Renal pelvis (tissue), 4 donors: ENCODE measurements around the gene IQSEC3. TPM values are rescaled to one million over a fixed set of nuclear protein-coding genes. Genes with fewer than 3 reads are reported as not detected.
"Not testable (repeated sequence)": the region's sequence is repeated elsewhere in the genome, so short reads cannot be mapped to it uniquely, and the experiment has no call there.

Source experiments
- DNase-seq: peaks from one replicate; pipeline ENCODE4 v3.0.0-alpha.2; 2013
- polyA plus RNA-seq, 3 donors: library from polyadenylated mRNA; unstranded; fragments of 120-200 nt; gene quantifications; one replicate each; pipeline ENCODE4 v1.2.1, GENCODE V29; 2013; ENCODE audit not compliant: insufficient read length in 3 of 3

IQSEC3 gene
- polyA plus RNA-seq, 3 donors = 7.5 to 12.8 (median 11.0) TPM

DNA sequence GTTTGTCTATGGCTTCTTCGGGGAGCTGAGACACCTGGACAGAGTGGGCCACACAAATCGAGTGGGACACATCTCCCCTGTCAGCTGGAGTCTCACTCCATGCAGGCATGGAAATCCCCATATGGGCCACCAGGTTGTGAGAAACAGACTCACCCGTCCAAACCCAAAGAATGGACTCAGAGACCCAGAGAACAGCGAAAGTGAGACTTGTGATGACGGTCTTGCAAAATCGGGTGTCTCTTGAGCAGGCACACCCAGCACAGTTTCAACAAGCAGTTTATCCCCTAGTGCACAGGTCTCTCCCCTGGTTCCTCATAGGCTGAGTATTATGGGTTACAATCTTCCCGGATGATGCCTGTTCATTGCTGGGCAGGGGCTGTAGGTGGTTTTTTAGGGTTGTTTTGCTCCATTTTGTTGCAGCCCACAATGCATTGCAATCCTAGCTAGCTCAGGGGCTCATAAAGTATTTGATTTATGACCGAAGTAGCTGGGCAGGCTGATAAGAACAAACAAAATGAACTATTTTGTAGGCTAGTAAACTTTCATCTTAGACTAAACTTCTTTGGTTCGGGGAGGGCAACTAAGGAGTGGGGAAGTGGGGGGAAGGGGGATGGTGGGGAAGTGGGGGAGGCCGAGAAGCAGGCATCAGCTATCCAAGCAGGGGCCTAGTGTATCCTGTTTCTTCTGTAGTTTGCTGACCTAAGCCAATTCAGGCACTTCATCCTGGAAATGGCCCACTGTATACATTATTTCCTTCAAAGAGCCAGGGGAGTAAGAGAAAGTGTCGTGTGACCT, 45.3 kb downstream of the IQSEC3 start:
- peak; percentile 49 for DNase-seq

GRCh38 chr12:113347-113746, 46.8 kb downstream of the IQSEC3 start:
- DNase-seq = no peak

- no peak for DNase-seq
Observed at GRCh38 chr12:114626-115211, 48.2 kb downstream of the IQSEC3 start.

DNA sequence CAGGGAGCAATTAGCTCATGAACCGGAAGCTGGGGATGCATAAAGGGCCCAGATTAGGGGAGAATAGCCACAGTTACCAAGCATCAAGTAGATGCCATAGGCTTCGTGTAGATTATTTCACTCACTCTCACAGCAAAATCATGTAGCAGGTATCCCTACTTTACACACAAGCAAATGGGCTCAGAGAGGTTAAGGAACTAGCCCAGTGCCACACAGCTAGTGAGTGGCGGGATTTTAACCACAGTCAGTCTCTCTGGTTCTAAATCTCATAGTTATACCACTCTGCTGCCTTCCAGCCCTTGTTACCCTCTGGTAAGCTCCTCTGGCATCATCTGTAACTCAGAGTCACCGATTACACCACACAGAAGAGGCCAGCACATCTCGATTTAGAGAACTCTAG, 49.0 kb downstream of the IQSEC3 start:
- no peak for DNase-seq

DNA sequence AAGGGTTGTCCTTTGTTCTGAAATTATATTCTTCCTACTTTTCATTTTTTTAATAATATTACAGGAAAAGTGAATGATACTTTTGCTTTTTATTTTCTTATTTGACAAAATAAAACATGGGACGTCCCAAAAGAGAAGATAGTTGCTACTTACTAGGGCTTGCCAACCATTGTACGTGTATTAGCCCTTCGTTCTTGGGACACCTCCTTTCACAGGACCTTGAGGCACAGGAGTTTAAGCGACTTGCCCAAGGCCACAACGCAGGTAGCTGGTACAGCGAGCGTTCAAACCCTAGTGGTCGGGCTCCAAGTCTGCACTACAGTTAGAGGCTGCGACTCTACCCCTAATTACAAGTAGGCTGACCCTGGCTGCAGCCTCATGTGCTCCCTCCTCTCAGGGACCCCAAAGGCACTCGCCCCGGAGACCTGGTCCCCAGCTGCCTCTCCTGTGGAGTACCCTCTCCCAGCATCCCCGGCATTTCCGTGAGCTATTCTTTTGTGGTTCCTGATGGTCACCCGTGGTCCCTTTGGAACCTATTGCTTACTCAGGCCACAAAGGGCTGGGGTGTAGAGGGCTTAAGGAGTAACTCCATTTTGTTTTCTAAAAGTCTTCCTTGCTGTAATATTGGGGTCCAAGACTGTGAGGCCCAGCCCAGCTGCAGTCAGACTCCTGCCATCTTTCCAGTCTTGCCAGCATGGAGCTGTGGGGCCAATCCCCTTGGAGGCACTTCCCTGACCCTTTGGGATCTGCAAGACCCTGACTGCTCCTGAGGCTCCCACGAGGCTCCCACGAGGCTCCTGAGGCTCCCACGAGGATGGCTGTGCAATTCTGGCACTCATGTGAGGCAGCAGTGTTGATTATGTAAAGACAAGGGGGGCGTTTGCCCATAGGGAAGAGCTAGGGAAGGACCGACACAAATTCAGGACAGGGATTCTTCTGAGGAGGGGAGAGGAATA, 49.7 kb downstream of the IQSEC3 start:
- no peak for DNase-seq

- DNase-seq = no peak
Observed at GRCh38 chr12:117311-117710, 50.7 kb downstream of the IQSEC3 start.

GRCh38 chr12:117816-118345, 51.3 kb downstream of the IQSEC3 start:
- no peak for DNase-seq

DNA sequence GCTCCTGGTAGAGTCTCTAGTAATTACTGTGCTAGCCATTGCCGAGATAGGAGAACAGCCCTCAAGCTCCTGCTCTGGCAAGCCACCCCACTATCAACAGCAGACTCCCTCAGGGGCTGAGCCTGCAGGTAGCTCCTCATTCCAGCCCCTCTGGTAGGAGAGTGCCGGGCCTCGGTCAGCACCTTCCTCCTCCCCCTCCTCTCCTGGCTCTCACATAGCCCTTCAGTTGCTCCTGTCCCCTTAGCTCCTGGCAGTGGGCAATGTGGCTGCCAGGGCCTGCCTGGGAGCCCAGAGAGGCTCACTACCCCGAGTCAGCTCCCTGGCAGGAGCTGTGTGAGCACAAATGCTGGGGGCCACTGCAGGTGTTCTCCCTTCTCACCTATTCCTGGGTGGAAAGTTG, 52.0 kb downstream of the IQSEC3 start:
- DNase-seq = no peak

GRCh38 chr12:120951-121350, 54.4 kb downstream of the IQSEC3 start:
- DNase-seq = no peak

DNA sequence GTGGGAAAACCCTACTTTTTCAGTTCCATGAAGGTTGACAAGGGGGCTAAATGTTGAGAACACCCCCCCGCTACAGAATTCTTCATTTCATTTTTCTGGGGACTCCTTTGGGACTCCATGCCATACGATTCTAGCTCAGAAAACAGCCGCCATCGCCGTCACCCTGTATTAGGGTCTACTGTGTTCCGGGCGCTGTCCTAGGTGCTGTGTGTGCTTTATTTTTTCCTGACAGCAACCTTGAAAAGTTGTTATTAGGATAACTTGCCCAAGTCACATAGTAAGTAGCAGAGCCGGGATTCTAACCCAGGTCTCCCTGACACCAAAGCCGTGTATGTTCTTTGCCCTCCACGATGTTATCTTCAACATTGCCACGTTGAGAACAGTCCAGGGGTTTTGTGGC, 55.1 kb downstream of the IQSEC3 start:
- no peak for DNase-seq

DNA sequence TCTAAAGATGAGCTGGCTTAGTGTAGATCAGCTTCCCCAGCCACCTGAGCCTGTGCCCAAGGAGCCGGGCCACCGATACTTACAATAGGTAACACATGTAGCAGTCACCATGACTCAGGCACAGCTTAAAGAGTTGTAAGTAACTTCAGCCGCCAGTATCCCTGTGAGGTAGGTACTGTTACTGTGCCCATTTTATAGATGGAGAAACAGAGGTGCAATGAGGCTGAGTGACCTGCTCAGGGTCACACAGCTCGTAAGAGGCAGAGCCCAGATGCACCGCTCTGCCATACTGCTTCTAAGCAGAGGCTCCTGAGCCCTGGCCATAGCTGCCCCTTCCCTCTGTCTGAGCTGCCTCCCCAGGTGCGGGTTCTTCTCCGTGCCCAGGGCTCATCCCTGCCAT, 58.5 kb downstream of the IQSEC3 start:
- no peak for DNase-seq

DNA sequence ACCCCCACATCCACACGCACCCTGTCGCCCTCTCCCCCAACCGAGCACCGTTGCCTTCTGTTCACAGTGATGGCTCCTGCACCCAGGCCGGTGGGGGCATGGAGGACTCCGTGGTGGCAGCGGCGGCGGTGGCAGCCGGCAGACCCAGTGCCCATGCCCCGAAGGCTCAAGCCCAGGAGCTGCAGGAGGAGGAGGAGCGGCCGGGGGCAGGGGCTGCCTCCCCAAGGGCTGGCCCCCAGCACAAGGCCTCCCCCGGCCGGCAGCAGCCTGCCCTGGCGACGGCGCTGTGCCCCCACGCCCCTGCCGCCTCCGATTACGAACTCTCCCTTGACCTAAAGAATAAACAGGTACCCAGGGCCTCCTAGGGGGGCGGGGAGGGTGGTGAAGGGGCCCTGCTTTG, 59.0 kb downstream of the IQSEC3 start:
- DNase-seq = no peak

DNA sequence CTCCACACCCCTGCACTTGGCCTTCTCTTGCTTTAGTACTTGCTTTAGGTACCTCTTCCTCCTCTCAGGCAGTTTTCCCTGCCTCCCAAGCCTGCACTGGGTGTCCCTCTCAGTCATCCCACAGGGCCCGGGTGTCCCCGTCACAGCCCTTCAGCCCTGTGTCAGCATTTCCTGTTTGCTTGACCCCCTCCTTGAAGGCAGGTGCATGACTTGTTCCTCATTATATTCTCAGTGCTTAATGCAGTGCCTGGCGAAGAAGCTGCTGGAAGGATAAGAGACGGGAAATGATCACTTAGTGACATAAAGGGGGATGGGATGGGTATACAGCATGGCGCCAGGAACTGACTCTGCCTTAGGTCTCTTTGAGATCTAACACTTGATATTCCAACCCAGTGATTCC, 61.5 kb downstream of the IQSEC3 start:
- no peak for DNase-seq

- DNase-seq = no peak
Observed at GRCh38 chr12:129001-129400, 62.4 kb downstream of the IQSEC3 start.

DNA sequence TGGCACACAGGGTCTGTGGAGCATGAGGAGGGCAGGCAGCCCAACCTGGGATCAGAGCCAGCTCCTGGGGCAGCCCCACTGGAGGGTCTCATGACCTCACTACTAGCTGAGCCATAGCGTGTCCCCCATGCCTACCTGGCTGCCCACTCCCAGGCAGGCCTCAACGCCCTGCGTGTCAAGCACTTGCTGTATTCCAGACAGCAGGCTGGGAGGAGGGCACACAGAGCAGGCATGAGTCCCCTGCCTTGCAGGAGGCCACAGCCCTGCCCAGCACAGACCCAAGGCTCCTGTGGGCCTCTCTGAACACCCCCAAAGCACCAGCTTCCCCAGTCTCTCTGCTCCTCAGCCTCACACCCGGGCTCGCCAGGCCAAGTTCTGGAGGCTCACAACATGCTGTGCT, 64.0 kb downstream of the IQSEC3 start:
- no peak for DNase-seq

- DNase-seq = no peak
Observed at GRCh38 chr12:131008-131407, 64.4 kb downstream of the IQSEC3 start.

- DNase-seq = no peak
Observed at GRCh38 chr12:131732-132495, 65.3 kb downstream of the IQSEC3 start.

DNA sequence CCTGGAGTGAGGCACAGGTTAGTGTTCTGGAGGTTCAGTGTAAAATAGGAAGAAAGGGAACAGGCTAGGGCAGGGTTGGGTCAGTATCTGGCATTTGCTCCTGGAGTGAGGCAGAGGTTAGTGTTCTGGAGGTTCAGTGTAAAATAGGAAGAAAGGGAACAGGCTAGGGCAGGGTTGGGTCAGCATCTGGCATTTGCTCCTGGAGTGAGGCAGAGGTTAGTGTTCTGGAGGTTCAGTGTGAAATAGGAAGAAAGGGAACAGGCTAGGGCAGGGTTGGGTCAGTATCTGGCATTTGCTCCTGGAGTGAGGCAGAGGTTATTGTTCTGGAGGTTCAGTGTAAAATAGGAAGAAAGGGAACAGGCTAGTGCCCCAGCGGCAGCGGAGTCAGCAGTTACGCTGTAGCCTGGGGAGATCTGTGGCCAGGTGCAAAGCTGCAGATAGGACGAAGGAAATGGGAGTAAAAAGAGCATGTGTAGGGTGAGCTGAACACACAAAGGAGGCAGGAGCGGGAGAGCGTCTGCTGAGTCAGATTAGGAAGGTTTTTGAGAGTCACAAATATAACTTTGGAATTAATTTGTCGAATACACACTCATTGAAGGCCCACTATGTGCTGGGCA, 67.2 kb downstream of the IQSEC3 start:
- DNase-seq = not testable (repeated sequence)

DNA sequence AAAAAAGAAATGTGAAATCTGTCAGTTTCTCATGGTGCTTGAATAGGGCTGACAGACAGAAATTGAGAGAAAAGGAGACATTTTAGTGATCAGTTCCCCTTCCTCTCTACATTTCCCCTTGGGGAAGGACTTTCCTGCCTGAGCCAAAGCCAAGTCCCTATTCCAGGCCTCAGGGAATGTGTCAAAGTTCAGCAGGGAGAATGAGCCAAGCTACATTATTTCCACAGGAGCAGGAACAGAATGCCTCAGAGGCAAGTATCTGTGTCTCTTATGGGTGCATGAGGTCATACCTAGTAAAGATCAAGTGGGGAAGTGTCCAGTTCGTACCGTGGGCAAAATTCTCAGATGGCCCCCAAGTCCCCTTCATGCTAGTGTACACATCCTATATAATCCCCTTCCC, 68.6 kb downstream of the IQSEC3 start:
- no peak for DNase-seq

DNA sequence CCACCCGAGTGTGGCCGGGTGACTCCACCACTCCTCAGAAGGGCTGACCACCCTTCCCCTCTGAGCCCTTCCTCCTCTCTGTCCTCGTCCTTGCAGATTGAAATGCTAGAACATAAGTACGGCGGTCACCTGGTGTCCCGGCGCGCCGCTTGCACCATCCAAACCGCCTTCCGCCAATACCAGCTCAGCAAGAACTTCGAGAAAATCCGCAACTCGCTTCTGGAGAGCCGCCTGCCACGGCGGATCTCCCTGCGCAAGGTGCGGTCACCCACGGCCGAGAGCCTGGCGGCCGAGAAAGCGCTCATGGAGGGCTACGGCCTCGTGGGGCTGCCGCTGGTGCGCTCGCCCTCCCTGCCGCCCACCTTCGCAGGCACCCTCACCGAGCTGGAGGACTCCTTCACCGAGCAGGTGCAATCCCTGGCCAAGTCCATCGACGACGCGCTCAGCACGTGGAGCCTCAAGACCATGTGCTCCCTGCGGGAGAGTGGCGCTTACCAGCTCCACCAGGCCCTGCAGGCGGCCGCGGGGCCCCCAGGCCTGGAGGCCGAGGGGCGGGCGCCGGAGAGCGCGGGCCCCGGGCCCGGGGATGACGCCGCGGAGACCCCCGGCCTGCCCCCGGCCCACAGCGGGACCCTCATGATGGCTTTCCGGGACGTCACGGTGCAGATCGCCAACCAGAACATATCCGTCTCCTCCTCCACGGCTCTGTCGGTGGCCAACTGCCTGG, 71.8 kb downstream of the IQSEC3 start:
- DNase-seq = no peak
